Activated B cell treated with CpG ODN at 0.5 μM for 24 hours (primary cell): ENCODE results near the gene CAMTA1. TPM values are rescaled to one million over a fixed set of nuclear protein-coding genes. Genes with fewer than 3 reads are reported as not detected.
"Not testable (repeated sequence)": the region's sequence is repeated elsewhere in the genome, so short reads cannot be mapped to it uniquely, and the experiment has no call there.

Source experiments
- ATAC-seq: fragments of 200-7000 bp; cut with Tn5 transposase; one replicate; pipeline ENCODE4 v1.10.0; 2021; ENCODE audit warnings: low read depth, mild to moderate bottlenecking, moderate library complexity
- CTCF ChIA-PET: fragments of 350-600 bp; sonication (Branson Sonifier 250); formaldehyde crosslinking; loops from one replicate; lab custom pipeline; 2021; ENCODE audit warnings: antibody characterized with exemption; lab: Charles Lee
- POLR2A ChIA-PET: fragments of 350-600 bp; sonication (Branson Sonifier 250); formaldehyde crosslinking; loops from one replicate; lab custom pipeline; 2021; ENCODE audit warnings: antibody characterized with exemption; lab: Charles Lee
- DNase-seq: peaks from one replicate; pipeline ENCODE4 v3.0.0; 2022
- H3K27ac Mint-ChIP-seq: one replicate; pipeline ENCODE4 v1.8.0; 2020; ENCODE audit warnings: mixed read lengths
- H3K27me3 Mint-ChIP-seq: one replicate; pipeline ENCODE4 v1.8.0; 2021; ENCODE audit warnings: mixed read lengths
- H3K36me3 Mint-ChIP-seq: one replicate; pipeline ENCODE4 v1.8.0; 2021; ENCODE audit warnings: low read depth, mixed read lengths
- H3K4me1 Mint-ChIP-seq: one replicate; pipeline ENCODE4 v1.8.0; 2021; ENCODE audit warnings: mixed read lengths
- H3K4me3 Mint-ChIP-seq: one replicate; pipeline ENCODE4 v1.8.0; 2020; ENCODE audit warnings: mild to moderate bottlenecking, mixed read lengths
- H3K9me3 Mint-ChIP-seq: one replicate; pipeline ENCODE4 v1.8.0; 2020; ENCODE audit warnings: mixed read lengths
- intact Hi-C: fragments of 100-400 bp; cut with micrococcal nuclease; formaldehyde crosslinking; loops from one replicate; pipeline ENCODE4 v1.15.1; 2024
- total RNA-seq: library from RNA; stranded (reverse); gene quantifications from 2 replicates; pipeline ENCODE4 v1.2.3, GENCODE V29; 2022
- TF ChIP-seq, protein P1 (sequence below): fragments of 200-600 bp; IDR thresholded peaks from one replicate; pipeline ENCODE4 v1.8.0; 2022; ENCODE audit warnings: antibody characterized with exemption, mild to moderate bottlenecking

CAMTA1 gene
- total RNA-seq, 1 donor from 2014 or later, result 49.8 TPM

DNA sequence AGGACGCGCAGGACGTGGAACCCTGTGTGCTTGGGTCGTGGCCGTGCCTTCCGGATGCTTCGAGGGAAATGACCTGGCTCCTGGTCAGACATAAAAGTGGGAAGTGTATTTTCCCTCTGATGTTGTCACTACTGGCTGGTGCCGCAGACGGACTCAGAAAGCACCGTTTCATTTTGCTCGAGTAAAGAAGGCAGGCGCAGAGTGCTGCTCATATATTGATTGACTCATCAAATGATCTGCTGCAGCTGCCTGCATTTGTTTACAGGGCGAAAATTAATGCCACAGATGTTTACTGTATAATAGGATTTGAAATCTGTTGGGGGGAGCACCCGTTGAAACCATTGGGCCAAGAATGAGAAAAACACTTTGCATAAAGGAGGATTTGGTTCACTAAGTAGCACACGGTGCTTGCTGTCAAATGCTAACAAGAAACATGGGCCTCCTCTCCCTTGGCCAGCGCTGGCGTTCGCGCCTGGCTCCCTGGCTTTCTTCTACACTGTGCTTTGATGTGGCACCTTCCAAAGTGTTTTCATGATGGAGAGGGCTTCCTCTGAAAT, 365.5 kb downstream of the CAMTA1 start:
- H3K4me1 Mint-ChIP-seq, result no peaks in the 10 kb centered on the region
- intact Hi-C loops, result no loop called here
- H3K4me3 Mint-ChIP-seq, result no peak overlapping the region
- TF ChIP-seq, protein P1, sequence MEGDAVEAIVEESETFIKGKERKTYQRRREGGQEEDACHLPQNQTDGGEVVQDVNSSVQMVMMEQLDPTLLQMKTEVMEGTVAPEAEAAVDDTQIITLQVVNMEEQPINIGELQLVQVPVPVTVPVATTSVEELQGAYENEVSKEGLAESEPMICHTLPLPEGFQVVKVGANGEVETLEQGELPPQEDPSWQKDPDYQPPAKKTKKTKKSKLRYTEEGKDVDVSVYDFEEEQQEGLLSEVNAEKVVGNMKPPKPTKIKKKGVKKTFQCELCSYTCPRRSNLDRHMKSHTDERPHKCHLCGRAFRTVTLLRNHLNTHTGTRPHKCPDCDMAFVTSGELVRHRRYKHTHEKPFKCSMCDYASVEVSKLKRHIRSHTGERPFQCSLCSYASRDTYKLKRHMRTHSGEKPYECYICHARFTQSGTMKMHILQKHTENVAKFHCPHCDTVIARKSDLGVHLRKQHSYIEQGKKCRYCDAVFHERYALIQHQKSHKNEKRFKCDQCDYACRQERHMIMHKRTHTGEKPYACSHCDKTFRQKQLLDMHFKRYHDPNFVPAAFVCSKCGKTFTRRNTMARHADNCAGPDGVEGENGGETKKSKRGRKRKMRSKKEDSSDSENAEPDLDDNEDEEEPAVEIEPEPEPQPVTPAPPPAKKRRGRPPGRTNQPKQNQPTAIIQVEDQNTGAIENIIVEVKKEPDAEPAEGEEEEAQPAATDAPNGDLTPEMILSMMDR, result no peak
- H3K27ac Mint-ChIP-seq, result no peak overlapping the region
- DNase-seq (no peak), ATAC-seq (no peak)
- no peaks in the 10 kb centered on the region for H3K36me3 Mint-ChIP-seq
- no peaks in the 10 kb centered on the region for H3K27me3 Mint-ChIP-seq
- POLR2A ChIA-PET, result no interaction called here
- CTCF ChIA-PET, result no interaction called here
- H3K9me3 Mint-ChIP-seq, result no peaks in the 10 kb centered on the region

DNA sequence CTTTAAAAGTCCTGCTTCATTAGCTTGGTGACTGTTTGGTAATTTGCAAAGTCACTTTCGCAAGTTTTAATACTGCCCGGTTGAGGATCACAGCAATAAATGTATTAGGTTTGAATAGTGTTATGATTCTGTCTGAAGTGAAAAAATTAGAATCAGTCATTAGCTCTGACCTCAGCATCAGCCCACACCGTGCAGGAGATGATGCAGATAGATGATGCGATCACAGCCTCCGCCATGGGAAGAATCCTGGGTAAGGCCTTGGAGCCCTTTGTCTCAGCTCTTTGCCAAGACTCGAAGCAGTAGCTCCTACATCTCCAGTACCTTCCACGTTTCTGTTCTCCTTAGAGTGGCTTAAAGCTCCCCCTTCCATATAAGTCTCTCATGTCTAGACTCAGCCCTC, 366.7 kb downstream of the CAMTA1 start:
- intact Hi-C loops, result no loop called here
- TF ChIP-seq, protein P1, result no peak
- CTCF ChIA-PET, result no interaction called here
- H3K4me3 Mint-ChIP-seq, result no peak overlapping the region
- ATAC-seq (no peak), DNase-seq (no peak)
- H3K36me3 Mint-ChIP-seq, result no peaks in the 10 kb centered on the region
- no peaks in the 10 kb centered on the region for H3K27me3 Mint-ChIP-seq
- no peaks in the 10 kb centered on the region for H3K4me1 Mint-ChIP-seq
- H3K27ac Mint-ChIP-seq, result no peak overlapping the region
- H3K9me3 Mint-ChIP-seq, result no peaks in the 10 kb centered on the region
- POLR2A ChIA-PET, result no interaction called here

DNA sequence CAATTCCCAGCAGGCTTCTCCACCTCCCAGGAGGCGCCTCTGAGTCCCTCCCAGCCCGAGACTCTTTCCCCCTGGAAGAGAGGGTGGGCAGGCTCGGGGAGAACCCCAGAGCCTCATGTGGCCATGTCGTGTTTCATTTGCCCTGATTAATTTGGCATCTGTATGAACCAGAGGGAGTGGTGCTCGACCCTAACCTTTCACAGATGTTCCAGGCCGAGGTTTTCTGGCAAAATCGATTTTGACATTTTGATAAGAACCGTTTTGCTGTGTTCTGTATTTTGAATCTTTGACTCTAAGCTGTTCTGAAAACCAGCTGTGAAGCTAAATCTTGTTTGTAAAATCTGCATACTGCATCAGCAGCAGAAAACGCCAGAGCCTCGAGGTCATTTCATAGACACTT, 367.4 kb downstream of the CAMTA1 start:
- CTCF ChIA-PET, result no interaction called here
- no peak for DNase-seq
- intact Hi-C loops, result no loop called here
- Mint-ChIP-seq H3K4me1 (no peaks in the 10 kb centered on the region), H3K27me3 (no peaks in the 10 kb centered on the region), H3K9me3 (no peaks in the 10 kb centered on the region), H3K27ac (no peak overlapping the region), H3K36me3 (no peaks in the 10 kb centered on the region), H3K4me3 (no peak overlapping the region)
- POLR2A ChIA-PET, result no interaction called here
- TF ChIP-seq, protein P1, result no peak
- ATAC-seq, result no peak

DNA sequence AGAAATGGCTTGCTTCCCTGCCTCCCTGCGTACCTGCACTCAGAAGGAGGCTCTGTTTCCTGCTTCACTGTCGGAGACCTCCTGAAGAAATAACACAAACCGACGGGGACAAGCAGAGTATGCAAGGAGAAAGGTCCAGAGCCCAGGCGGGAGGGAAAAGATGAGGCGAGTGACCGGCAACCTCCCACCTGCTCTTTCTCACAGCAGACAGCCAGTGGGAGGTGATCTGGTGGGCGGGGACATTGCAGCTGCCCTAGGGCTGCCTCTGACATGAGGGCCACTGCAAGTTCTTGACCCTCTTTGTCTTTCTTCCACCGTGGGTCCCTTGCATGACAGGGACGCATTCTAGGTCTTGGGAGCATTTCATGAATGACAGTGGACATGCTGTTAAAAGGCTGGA, 368.2 kb downstream of the CAMTA1 start:
- CTCF ChIA-PET, result no interaction called here
- ATAC-seq (no peak), DNase-seq (no peak)
- Mint-ChIP-seq H3K4me3 (no peak overlapping the region), H3K27me3 (no peaks in the 10 kb centered on the region), H3K27ac (no peak overlapping the region), H3K9me3 (peaks cover 4% of the 10 kb centered on the region), H3K36me3 (no peaks in the 10 kb centered on the region), H3K4me1 (no peaks in the 10 kb centered on the region)
- TF ChIP-seq, protein P1, result no peak
- intact Hi-C loops, result no loop called here
- POLR2A ChIA-PET, result no interaction called here

DNA sequence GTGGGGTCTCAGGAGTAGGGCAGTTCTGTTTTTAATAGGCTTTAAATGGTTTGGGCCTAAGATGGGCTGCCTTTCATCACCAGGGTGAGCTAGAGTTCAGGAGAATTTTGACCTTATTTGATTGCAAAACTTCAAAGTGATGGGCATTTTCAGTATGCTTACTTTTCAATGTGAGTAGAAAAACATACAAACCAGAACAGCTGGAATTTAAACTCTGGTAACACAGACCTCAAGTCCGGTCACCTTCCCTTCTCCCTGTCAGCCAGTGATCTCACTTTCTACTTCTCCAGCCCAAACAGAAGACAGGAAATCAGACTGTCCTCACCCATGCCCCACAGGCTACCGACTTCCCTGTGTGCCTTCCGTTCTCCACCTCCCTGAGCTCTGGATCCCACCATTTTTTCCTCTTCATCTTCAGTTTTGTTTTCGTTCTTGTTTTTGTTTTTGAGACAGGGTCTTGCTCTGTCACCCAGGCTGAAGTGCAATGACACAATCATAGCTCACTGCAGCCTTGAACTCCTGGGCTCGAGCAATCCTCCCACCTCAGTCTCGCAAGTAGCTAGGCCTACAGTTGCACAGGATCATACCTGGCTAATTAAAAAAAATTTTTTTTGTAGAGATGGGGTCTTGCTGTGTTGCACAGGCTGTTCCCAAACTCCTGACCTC, 374.0 kb downstream of the CAMTA1 start:
- intact Hi-C loops, result no loop called here
- H3K27me3 Mint-ChIP-seq, result no peaks in the 10 kb centered on the region
- no peak overlapping the region for H3K27ac Mint-ChIP-seq
- ChIA-PET CTCF (no interaction called here), POLR2A (no interaction called here)
- ATAC-seq (no peak), DNase-seq (no peak)
- H3K36me3 Mint-ChIP-seq, result no peaks in the 10 kb centered on the region
- H3K9me3 Mint-ChIP-seq, result peaks cover 9% of the 10 kb centered on the region
- TF ChIP-seq, protein P1, result no peak
- H3K4me1 Mint-ChIP-seq, result no peaks in the 10 kb centered on the region
- H3K4me3 Mint-ChIP-seq, result no peak overlapping the region

DNA sequence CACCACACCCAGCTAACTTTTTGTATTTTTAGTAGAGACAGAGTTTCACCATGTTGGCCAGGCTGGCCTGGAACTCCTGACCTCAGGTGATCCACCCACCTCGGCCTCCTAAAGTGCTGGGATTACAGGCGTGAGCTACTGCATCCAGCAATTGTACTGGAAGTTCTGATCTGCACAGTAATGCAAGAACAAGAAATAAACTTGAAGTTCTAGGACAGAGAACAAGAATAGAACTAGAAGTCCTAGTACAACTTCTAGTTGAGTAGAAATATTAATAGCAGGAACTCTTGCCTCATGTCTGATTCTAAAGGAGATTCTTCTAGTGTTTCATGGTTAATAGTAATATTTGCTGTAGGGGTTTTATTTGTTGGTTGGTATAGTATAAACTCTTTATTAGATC, 383.3 kb downstream of the CAMTA1 start:
- POLR2A ChIA-PET, intact Hi-C loops, H3K9me3 Mint-ChIP-seq, DNase-seq, CTCF ChIA-PET, ATAC-seq, H3K4me3 Mint-ChIP-seq, H3K4me1 Mint-ChIP-seq, H3K27ac Mint-ChIP-seq, H3K36me3 Mint-ChIP-seq: not testable (repeated sequence)
- peaks cover 18% of the 10 kb centered on the region for H3K27me3 Mint-ChIP-seq
